ENCODE results near the gene F5.

F5 gene

DNA sequence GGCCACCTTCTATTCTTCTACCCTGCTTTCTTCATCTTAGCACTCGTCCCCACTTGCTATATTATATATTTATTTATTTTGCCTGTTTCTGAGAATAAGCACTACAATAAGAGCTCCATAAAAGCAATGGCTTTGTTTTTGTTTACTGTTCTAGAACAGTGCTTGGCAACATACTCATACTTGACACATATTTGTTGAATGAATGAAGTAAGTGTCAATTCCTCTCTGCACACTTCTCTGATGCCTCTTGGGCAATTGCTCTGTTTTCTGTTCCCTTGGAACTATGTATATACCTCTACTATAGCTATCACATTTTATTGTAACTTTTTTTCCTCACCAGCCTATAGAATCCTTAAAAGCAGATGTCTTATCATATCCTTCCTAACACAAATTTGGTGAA, 93.0 kb downstream of the F5 start:
- Histone ChIP-seq H3K18ac (ENCODE audit: low read depth in 1 of 2, low read length in 2 of 2) (no peak overlapping the region), H2AFZ (ENCODE audit: low read depth, low read length) (no peak overlapping the region), H3K4me2 (ENCODE audit: low read length, poor library complexity, severe bottlenecking) (no peak overlapping the region), H3K4ac (ENCODE audit: low read depth in 1 of 2, low read length in 2 of 2) (no peak overlapping the region), H3K4me3 (ENCODE audit: insufficient read depth in 1 of 2, low read depth in 1 of 2, low read length in 2 of 2) (no peak overlapping the region), H4K91ac (ENCODE audit: low read length) (no peak overlapping the region), H3K27ac (ENCODE audit: low read length, poor library complexity, severe bottlenecking) (no peak overlapping the region), H3K23ac (ENCODE audit: low read length in 2 of 2) (no peak overlapping the region), H3K14ac (ENCODE audit: low read length in 2 of 2) (no peak overlapping the region), H2BK5ac (ENCODE audit: low read depth, low read length, poor library complexity, severe bottlenecking) (no peak overlapping the region), H2BK120ac (ENCODE audit: low read depth, low read length) (no peak overlapping the region), H2BK12ac (ENCODE audit: low read length in 2 of 2) (no peak overlapping the region), H3K36me3 (ENCODE audit: control insufficient read depth in 1 of 2, insufficient read depth in 2 of 2, low read depth in 1 of 2, low read length in 2 of 2) (no peaks in the 10 kb centered on the region), H3K9me3 (ENCODE audit: control insufficient read depth, low read length) (no peaks in the 10 kb centered on the region), H2AK5ac (ENCODE audit: low read length, severe bottlenecking) (no peak overlapping the region), H4K8ac (ENCODE audit: low read length) (no peak overlapping the region), H3K4me1 (ENCODE audit: control insufficient read depth, insufficient read depth, low read depth, low read length) (no peaks in the 10 kb centered on the region), H3K9ac (ENCODE audit: low read length) (no peak overlapping the region), H3K27me3 (ENCODE audit: control insufficient read depth in 1 of 2, insufficient read depth in 1 of 2, low read length in 2 of 2) (no peaks in the 10 kb centered on the region), H3K79me1 (replicated peaks; ENCODE audit: low read length, poor library complexity, severe bottlenecking) (no peaks in the 10 kb centered on the region), H2BK15ac (ENCODE audit: low read depth, poor library complexity, severe bottlenecking) (no peak overlapping the region)
- no peak for DNase-seq
- no CpG with 5 or more reads among the region's 1 CpG for WGBS

- Histone ChIP-seq H3K23ac (ENCODE audit: low read length in 2 of 2) (no peak overlapping the region), H4K8ac (ENCODE audit: low read length) (no peak overlapping the region), H3K36me3 (ENCODE audit: control insufficient read depth in 1 of 2, insufficient read depth in 2 of 2, low read depth in 1 of 2, low read length in 2 of 2) (no peaks in the 10 kb centered on the region), H3K4me3 (ENCODE audit: insufficient read depth in 1 of 2, low read depth in 1 of 2, low read length in 2 of 2) (no peak overlapping the region), H3K27me3 (ENCODE audit: control insufficient read depth in 1 of 2, insufficient read depth in 1 of 2, low read length in 2 of 2) (no peaks in the 10 kb centered on the region), H3K18ac (ENCODE audit: low read depth in 1 of 2, low read length in 2 of 2) (no peak overlapping the region), H2BK12ac (ENCODE audit: low read length in 2 of 2) (no peak overlapping the region), H2BK15ac (ENCODE audit: low read depth, poor library complexity, severe bottlenecking) (no peak overlapping the region), H3K14ac (ENCODE audit: low read length in 2 of 2) (peak overlapping the region in 1 of 2 experiments; percentile 73), H3K4ac (ENCODE audit: low read depth in 1 of 2, low read length in 2 of 2) (no peak overlapping the region), H3K9me3 (ENCODE audit: control insufficient read depth, low read length) (no peaks in the 10 kb centered on the region), H3K79me1 (replicated peaks; ENCODE audit: low read length, poor library complexity, severe bottlenecking) (no peaks in the 10 kb centered on the region), H4K91ac (ENCODE audit: low read length) (no peak overlapping the region), H2AK5ac (ENCODE audit: low read length, severe bottlenecking) (no peak overlapping the region), H3K27ac (ENCODE audit: low read length, poor library complexity, severe bottlenecking) (no peak overlapping the region), H3K4me2 (ENCODE audit: low read length, poor library complexity, severe bottlenecking) (no peak overlapping the region), H2BK5ac (ENCODE audit: low read depth, low read length, poor library complexity, severe bottlenecking) (no peak overlapping the region), H3K9ac (ENCODE audit: low read length) (no peak overlapping the region), H2AFZ (ENCODE audit: low read depth, low read length) (no peak overlapping the region), H2BK120ac (ENCODE audit: low read depth, low read length) (no peak overlapping the region), H3K4me1 (ENCODE audit: control insufficient read depth, insufficient read depth, low read depth, low read length) (no peaks in the 10 kb centered on the region)
- no peak for DNase-seq
- WGBS: 97% methylated on average over 3 of the region's 3 CpGs
Observed at GRCh38 chr1:169491845-169492281, 94.4 kb downstream of the F5 start.

- 85% methylated on average over 3 of the region's 4 CpGs for WGBS
- Histone ChIP-seq H3K79me1 (replicated peaks; ENCODE audit: low read length, poor library complexity, severe bottlenecking) (peaks cover 11% of the 10 kb centered on the region), H2BK12ac (ENCODE audit: low read length in 2 of 2) (no peak overlapping the region), H3K9ac (ENCODE audit: low read length) (no peak overlapping the region), H2BK120ac (ENCODE audit: low read depth, low read length) (peak overlapping the region; percentile 34), H2BK15ac (ENCODE audit: low read depth, poor library complexity, severe bottlenecking) (no peak overlapping the region), H3K18ac (ENCODE audit: low read depth in 1 of 2, low read length in 2 of 2) (no peak overlapping the region), H4K91ac (ENCODE audit: low read length) (no peak overlapping the region), H3K9me3 (ENCODE audit: control insufficient read depth, low read length) (no peaks in the 10 kb centered on the region), H3K4me1 (ENCODE audit: control insufficient read depth, insufficient read depth, low read depth, low read length) (peaks cover 2% of the 10 kb centered on the region), H3K4ac (ENCODE audit: low read depth in 1 of 2, low read length in 2 of 2) (no peak overlapping the region), H3K4me2 (ENCODE audit: low read length, poor library complexity, severe bottlenecking) (no peak overlapping the region), H3K14ac (ENCODE audit: low read length in 2 of 2) (no peak overlapping the region), H3K27me3 (ENCODE audit: control insufficient read depth in 1 of 2, insufficient read depth in 1 of 2, low read length in 2 of 2) (no peaks in the 10 kb centered on the region), H2AFZ (ENCODE audit: low read depth, low read length) (no peak overlapping the region), H3K27ac (ENCODE audit: low read length, poor library complexity, severe bottlenecking) (no peak overlapping the region), H3K36me3 (ENCODE audit: control insufficient read depth in 1 of 2, insufficient read depth in 2 of 2, low read depth in 1 of 2, low read length in 2 of 2) (no peaks in the 10 kb centered on the region), H2BK5ac (ENCODE audit: low read depth, low read length, poor library complexity, severe bottlenecking) (no peak overlapping the region), H3K23ac (ENCODE audit: low read length in 2 of 2) (no peak overlapping the region), H2AK5ac (ENCODE audit: low read length, severe bottlenecking) (no peak overlapping the region), H3K4me3 (ENCODE audit: insufficient read depth in 1 of 2, low read depth in 1 of 2, low read length in 2 of 2) (no peak overlapping the region), H4K8ac (ENCODE audit: low read length) (no peak overlapping the region)
- no peak for DNase-seq
Observed at GRCh38 chr1:169488157-169488556, 98.1 kb downstream of the F5 start.

- 88% methylated on average over 11 of the region's 16 CpGs for WGBS
- Histone ChIP-seq H2BK12ac (ENCODE audit: low read length in 2 of 2) (no peak overlapping the region), H3K9ac (ENCODE audit: low read length) (no peak overlapping the region), H3K4me1 (ENCODE audit: control insufficient read depth, insufficient read depth, low read depth, low read length) (peaks cover 2% of the 10 kb centered on the region), H3K18ac (ENCODE audit: low read depth in 1 of 2, low read length in 2 of 2) (no peak overlapping the region), H3K27ac (ENCODE audit: low read length, poor library complexity, severe bottlenecking) (no peak overlapping the region), H3K9me3 (ENCODE audit: control insufficient read depth, low read length) (no peaks in the 10 kb centered on the region), H3K23ac (ENCODE audit: low read length in 2 of 2) (no peak overlapping the region), H2AFZ (ENCODE audit: low read depth, low read length) (no peak overlapping the region), H2BK15ac (ENCODE audit: low read depth, poor library complexity, severe bottlenecking) (no peak overlapping the region), H2BK120ac (ENCODE audit: low read depth, low read length) (no peak overlapping the region), H2AK5ac (ENCODE audit: low read length, severe bottlenecking) (no peak overlapping the region), H4K91ac (ENCODE audit: low read length) (no peak overlapping the region), H3K4me3 (ENCODE audit: insufficient read depth in 1 of 2, low read depth in 1 of 2, low read length in 2 of 2) (no peak overlapping the region), H3K36me3 (ENCODE audit: control insufficient read depth in 1 of 2, insufficient read depth in 2 of 2, low read depth in 1 of 2, low read length in 2 of 2) (no peaks in the 10 kb centered on the region), H3K4me2 (ENCODE audit: low read length, poor library complexity, severe bottlenecking) (no peak overlapping the region), H3K14ac (ENCODE audit: low read length in 2 of 2) (no peak overlapping the region), H3K4ac (ENCODE audit: low read depth in 1 of 2, low read length in 2 of 2) (no peak overlapping the region), H4K8ac (ENCODE audit: low read length) (no peak overlapping the region), H3K27me3 (ENCODE audit: control insufficient read depth in 1 of 2, insufficient read depth in 1 of 2, low read length in 2 of 2) (no peaks in the 10 kb centered on the region), H3K79me1 (replicated peaks; ENCODE audit: low read length, poor library complexity, severe bottlenecking) (peaks cover 11% of the 10 kb centered on the region), H2BK5ac (ENCODE audit: low read depth, low read length, poor library complexity, severe bottlenecking) (no peak overlapping the region)
- peak; percentile 32 for DNase-seq
Observed at GRCh38 chr1:169487561-169487960, 98.7 kb downstream of the F5 start.
